Retinal pigment epithelial cell (primary cell): Measurements from ENCODE around the gene OCLN.
"Not testable (repeated sequence)": the region's sequence is repeated elsewhere in the genome, so short reads cannot be mapped to it uniquely, and the experiment has no call there.

Source experiments
- DNase-seq: peaks from one replicate; pipeline ENCODE4 v3.0.0-alpha.2; 2010; ENCODE audit warnings: low read depth
- H3K4me3 ChIP-seq: 2 replicates; pipeline ENCODE4 v1.5.1; 2011; ENCODE audit warnings: mild to moderate bottlenecking, low read length, control low read depth, moderate library complexity
- CTCF ChIP-seq: conservative IDR thresholded peaks from 2 replicates; pipeline ENCODE4 v1.5.1; 2011; ENCODE audit warnings: low read depth, low read length, control low read depth, inconsistent platforms

The OCLN gene

GRCh38 chr5:69542838-69543618 is 50.4 kb downstream of the OCLN start:
- not testable (repeated sequence) for H3K4me3 ChIP-seq, DNase-seq

GRCh38 chr5:69544602-69545001 is 52.0 kb downstream of the OCLN start:
- not testable (repeated sequence) for H3K4me3 ChIP-seq

GRCh38 chr5:69559908-69560330 is 67.3 kb downstream of the OCLN start, which contains the start of gene GTF2H2C:
TSS of gene GTF2H2C (plus strand) at chr5:69560191. CDS start at chr5:69565133, 4,942 bp downstream.
- DNase-seq: peak; percentile 27
- peak; percentile 42 for TF ChIP-seq CTCF
- peak within 1 kb of the TSS; percentile 45 for H3K4me3 ChIP-seq

More at GRCh38 chr5:69544602-69545001, 52.0 kb downstream of the OCLN start:
- DNase-seq: not testable (repeated sequence)

GRCh38 chr5:69560587-69561431 is 68.2 kb downstream of the OCLN start:
- DNase-seq: not testable (repeated sequence)
- H3K4me3 ChIP-seq: peak overlapping the region; percentile 37

GRCh38 chr5:69566172-69566571 is 73.6 kb downstream of the OCLN start:
- H3K4me3 ChIP-seq, DNase-seq: not testable (repeated sequence)

- not testable (repeated sequence) for DNase-seq, H3K4me3 ChIP-seq
Measured at GRCh38 chr5:69568072-69568471, 75.5 kb downstream of the OCLN start.

- not testable (repeated sequence) for H3K4me3 ChIP-seq, DNase-seq
Measured at GRCh38 chr5:69583356-69583755, 90.8 kb downstream of the OCLN start.

- not testable (repeated sequence) for DNase-seq, H3K4me3 ChIP-seq
Measured at GRCh38 chr5:69596114-69596840, 103.7 kb downstream of the OCLN start.

- H3K4me3 ChIP-seq, DNase-seq: not testable (repeated sequence)
Measured at GRCh38 chr5:69601947-69602346, 109.4 kb downstream of the OCLN start.

GRCh38 chr5:69606839-69607238 is 114.2 kb downstream of the OCLN start:
- DNase-seq, H3K4me3 ChIP-seq: not testable (repeated sequence)
